ENCODE data around the gene GAS2L1. TPM values are rescaled to one million over a fixed set of nuclear protein-coding genes. Genes with fewer than 3 reads are reported as not detected.

Gene GAS2L1
- total and polyA plus RNA-seq, 2 experiments from 2014 or later, result 5.2 to 9.5 TPM

DNA sequence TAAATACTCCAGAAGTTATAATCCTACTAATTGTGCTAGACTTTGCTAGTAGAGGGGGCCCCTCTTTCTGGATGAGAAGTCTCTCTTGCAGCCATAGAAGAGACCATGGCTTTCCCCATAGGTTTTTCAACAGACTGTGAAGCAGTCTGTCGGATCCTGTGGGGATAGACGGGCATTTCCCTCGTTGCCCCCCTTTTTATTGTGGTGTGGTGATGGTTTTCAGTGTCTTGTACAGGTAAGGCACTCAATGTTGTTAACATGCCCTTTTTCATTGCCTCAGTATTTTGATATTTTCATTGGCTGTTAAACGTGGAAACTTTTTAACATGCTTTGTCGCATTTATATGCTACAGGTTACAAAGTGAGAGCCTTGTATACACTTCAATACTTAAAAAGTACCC, 16.4 kb upstream of the GAS2L1 start (continued):
- TF ChIP-seq, protein P1, sequence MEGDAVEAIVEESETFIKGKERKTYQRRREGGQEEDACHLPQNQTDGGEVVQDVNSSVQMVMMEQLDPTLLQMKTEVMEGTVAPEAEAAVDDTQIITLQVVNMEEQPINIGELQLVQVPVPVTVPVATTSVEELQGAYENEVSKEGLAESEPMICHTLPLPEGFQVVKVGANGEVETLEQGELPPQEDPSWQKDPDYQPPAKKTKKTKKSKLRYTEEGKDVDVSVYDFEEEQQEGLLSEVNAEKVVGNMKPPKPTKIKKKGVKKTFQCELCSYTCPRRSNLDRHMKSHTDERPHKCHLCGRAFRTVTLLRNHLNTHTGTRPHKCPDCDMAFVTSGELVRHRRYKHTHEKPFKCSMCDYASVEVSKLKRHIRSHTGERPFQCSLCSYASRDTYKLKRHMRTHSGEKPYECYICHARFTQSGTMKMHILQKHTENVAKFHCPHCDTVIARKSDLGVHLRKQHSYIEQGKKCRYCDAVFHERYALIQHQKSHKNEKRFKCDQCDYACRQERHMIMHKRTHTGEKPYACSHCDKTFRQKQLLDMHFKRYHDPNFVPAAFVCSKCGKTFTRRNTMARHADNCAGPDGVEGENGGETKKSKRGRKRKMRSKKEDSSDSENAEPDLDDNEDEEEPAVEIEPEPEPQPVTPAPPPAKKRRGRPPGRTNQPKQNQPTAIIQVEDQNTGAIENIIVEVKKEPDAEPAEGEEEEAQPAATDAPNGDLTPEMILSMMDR (conservative IDR thresholded peaks at IDR 0.05; ENCODE audit: low read depth in 2 of 2), result no peak
- TF ChIP-seq, protein P2, sequence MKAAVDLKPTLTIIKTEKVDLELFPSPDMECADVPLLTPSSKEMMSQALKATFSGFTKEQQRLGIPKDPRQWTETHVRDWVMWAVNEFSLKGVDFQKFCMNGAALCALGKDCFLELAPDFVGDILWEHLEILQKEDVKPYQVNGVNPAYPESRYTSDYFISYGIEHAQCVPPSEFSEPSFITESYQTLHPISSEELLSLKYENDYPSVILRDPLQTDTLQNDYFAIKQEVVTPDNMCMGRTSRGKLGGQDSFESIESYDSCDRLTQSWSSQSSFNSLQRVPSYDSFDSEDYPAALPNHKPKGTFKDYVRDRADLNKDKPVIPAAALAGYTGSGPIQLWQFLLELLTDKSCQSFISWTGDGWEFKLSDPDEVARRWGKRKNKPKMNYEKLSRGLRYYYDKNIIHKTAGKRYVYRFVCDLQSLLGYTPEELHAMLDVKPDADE (IDR thresholded peaks at IDR 0.05), result no peak
- no peak for TF ChIP-seq EZH2 (IDR thresholded peaks at IDR 0.05; ENCODE audit: low read depth, unreplicated experiment)

DNA sequence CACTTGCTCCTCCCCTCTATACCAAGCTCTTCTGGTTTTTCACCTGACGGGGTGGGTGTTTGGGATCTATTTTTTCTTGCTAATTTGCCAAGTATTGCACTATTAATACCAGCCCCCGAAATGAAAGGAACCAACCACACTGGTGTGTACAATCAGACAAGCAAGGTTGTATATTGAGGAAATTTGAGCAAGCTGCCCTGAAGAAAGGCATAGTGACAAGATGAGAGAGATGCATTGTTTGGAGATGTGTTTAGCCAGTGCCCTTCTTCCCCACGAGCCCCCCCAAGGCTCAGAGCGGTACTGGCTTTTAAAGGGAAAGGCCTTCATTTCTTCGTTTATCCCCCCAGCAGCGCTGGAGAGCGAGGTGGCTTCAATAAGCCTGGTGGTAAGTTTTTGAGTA, 15.2 kb upstream of the GAS2L1 start:
- peaks cover 97% of the 10 kb centered on the region for H3K36me3 Mint-ChIP-seq (ENCODE audit: low read depth)
- ATAC-seq (peak; percentile 69), DNase-seq (ENCODE audit: low spot score) (peak; percentile 28)
- Histone ChIP-seq H3K79me2 (replicated peaks; ENCODE audit: insufficient read depth) (peaks cover 77% of the 10 kb centered on the region), H3K4me2 (no peak overlapping the region), H3K9me2 (ENCODE audit: insufficient read depth) (no peaks in the 10 kb centered on the region), H3K36me3 (ENCODE audit: insufficient read depth) (peaks cover 95% of the 10 kb centered on the region), H3K4me3 (no peak overlapping the region), H2AFZ (no peak overlapping the region), H3K27ac (ENCODE audit: low read depth) (no peak overlapping the region), H4K20me1 (replicated peaks; ENCODE audit: insufficient read depth) (peaks cover 67% of the 10 kb centered on the region), H3K4me1 (ENCODE audit: insufficient read depth) (no peaks in the 10 kb centered on the region), H3K27me3 (ENCODE audit: insufficient read depth) (no peaks in the 10 kb centered on the region), H3F3A (replicated peaks; ENCODE audit: low read depth) (peaks cover 40% of the 10 kb centered on the region)
- peaks cover 7% of the 10 kb centered on the region for H3K27me3 Mint-ChIP-seq (ENCODE audit: insufficient read depth, low read depth, poor library complexity)
- H3K9me3 Mint-ChIP-seq, result no peaks in the 10 kb centered on the region
- no peak overlapping the region for H3K27ac Mint-ChIP-seq
- TF ChIP-seq, protein P1 (conservative IDR thresholded peaks at IDR 0.05; ENCODE audit: low read depth in 2 of 2), result no peak
- no peak for TF ChIP-seq CREB1 (CRISPR knock-in tag; IDR thresholded peaks at IDR 0.05; ENCODE audit: low read depth)
- no peak for TF ChIP-seq ZNF114 (CRISPR knock-in tag; IDR thresholded peaks at IDR 0.05)
- no peak for TF ChIP-seq POLR2AphosphoS5 (IDR thresholded peaks at IDR 0.05; ENCODE audit: low read depth)
- TF ChIP-seq JUNB (IDR thresholded peaks at IDR 0.05; ENCODE audit: unreplicated experiment), result no peak
- H3K4me3 Mint-ChIP-seq, result no peak overlapping the region
- peaks cover 3% of the 10 kb centered on the region; the same call in 2 of the 3 replicates for H3K4me1 Mint-ChIP-seq

DNA sequence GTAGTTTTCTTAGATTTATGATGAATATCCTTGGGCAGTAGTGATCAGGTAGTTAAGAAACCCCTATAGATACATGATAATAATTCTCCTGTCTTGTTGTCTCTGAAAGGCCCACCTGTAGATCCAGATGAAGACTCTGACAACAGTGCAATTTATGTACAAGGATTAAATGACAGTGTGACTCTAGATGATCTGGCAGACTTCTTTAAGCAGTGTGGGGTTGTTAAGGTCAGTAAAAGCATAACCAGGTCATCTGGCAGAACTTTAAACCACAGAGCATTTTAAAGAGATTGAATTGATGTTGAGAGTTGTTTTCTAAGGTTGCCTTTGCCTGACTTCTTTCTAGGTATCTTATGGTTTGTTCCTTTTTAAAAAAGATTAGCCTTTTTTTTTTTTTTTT, 14.1 kb upstream of the GAS2L1 start:
- H3K4me1 ChIP-seq (ENCODE audit: insufficient read depth), result no peaks in the 10 kb centered on the region
- Mint-ChIP-seq H3K27me3 (ENCODE audit: insufficient read depth, low read depth, poor library complexity) (peaks cover 8% of the 10 kb centered on the region), H3K4me1 (peaks cover 3% of the 10 kb centered on the region; the same call in 2 of the 3 replicates), H3K9me3 (no peaks in the 10 kb centered on the region), H3K36me3 (ENCODE audit: low read depth) (peaks cover 97% of the 10 kb centered on the region), H3K27ac (no peak overlapping the region), H3K4me3 (no peak overlapping the region)
- H3K36me3 ChIP-seq (ENCODE audit: insufficient read depth), result peaks cover 96% of the 10 kb centered on the region
- DNase-seq (ENCODE audit: low spot score), result no peak
- H3K79me2 ChIP-seq (replicated peaks; ENCODE audit: insufficient read depth), result peaks cover 66% of the 10 kb centered on the region
- H3K4me3 ChIP-seq, result no peak overlapping the region
- peaks cover 50% of the 10 kb centered on the region for H3F3A ChIP-seq (replicated peaks; ENCODE audit: low read depth)
- H4K20me1 ChIP-seq (replicated peaks; ENCODE audit: insufficient read depth), result peaks cover 64% of the 10 kb centered on the region
- no peak overlapping the region for H3K27ac ChIP-seq (ENCODE audit: low read depth)
- H3K27me3 ChIP-seq (ENCODE audit: insufficient read depth), result no peaks in the 10 kb centered on the region
- H3K9me2 ChIP-seq (ENCODE audit: insufficient read depth), result no peaks in the 10 kb centered on the region
- ATAC-seq, result no peak
- no peak overlapping the region for H3K4me2 ChIP-seq
- H2AFZ ChIP-seq, result no peak overlapping the region
- TF ChIP-seq STAT1 (IDR thresholded peaks at IDR 0.05; ENCODE audit: unreplicated experiment) (no peak), EZH2phosphoT487 (IDR thresholded peaks at IDR 0.05; ENCODE audit: unreplicated experiment) (no peak), CREB1 (CRISPR knock-in tag; IDR thresholded peaks at IDR 0.05; ENCODE audit: low read depth) (no peak), JUNB (IDR thresholded peaks at IDR 0.05; ENCODE audit: unreplicated experiment) (no peak), EZH2 (IDR thresholded peaks at IDR 0.05; ENCODE audit: low read depth, unreplicated experiment) (no peak), POLR2AphosphoS5 (IDR thresholded peaks at IDR 0.05; ENCODE audit: low read depth) (no peak), ZNF114 (CRISPR knock-in tag; IDR thresholded peaks at IDR 0.05) (no peak)
- TF ChIP-seq, protein P3, sequence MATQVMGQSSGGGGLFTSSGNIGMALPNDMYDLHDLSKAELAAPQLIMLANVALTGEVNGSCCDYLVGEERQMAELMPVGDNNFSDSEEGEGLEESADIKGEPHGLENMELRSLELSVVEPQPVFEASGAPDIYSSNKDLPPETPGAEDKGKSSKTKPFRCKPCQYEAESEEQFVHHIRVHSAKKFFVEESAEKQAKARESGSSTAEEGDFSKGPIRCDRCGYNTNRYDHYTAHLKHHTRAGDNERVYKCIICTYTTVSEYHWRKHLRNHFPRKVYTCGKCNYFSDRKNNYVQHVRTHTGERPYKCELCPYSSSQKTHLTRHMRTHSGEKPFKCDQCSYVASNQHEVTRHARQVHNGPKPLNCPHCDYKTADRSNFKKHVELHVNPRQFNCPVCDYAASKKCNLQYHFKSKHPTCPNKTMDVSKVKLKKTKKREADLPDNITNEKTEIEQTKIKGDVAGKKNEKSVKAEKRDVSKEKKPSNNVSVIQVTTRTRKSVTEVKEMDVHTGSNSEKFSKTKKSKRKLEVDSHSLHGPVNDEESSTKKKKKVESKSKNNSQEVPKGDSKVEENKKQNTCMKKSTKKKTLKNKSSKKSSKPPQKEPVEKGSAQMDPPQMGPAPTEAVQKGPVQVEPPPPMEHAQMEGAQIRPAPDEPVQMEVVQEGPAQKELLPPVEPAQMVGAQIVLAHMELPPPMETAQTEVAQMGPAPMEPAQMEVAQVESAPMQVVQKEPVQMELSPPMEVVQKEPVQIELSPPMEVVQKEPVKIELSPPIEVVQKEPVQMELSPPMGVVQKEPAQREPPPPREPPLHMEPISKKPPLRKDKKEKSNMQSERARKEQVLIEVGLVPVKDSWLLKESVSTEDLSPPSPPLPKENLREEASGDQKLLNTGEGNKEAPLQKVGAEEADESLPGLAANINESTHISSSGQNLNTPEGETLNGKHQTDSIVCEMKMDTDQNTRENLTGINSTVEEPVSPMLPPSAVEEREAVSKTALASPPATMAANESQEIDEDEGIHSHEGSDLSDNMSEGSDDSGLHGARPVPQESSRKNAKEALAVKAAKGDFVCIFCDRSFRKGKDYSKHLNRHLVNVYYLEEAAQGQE (IDR thresholded peaks at IDR 0.05; ENCODE audit: unreplicated experiment), result no peak
- TF ChIP-seq, protein P2 (IDR thresholded peaks at IDR 0.05), result no peak

Measured in GM23338 (cell line).